ENCODE results near the gene ZNF763. TPM values are rescaled to one million over a fixed set of nuclear protein-coding genes. Genes with fewer than 3 reads are reported as not detected.

ZNF763 gene
- polyA plus RNA-seq, 1 of the 3 experiments (the other 2 are of a cell fraction), result 0.72 TPM

- H3F3A ChIP-seq (replicated peaks; ENCODE audit: insufficient read depth), result peaks cover 13% of the 10 kb centered on the region
- no peaks in the 10 kb centered on the region for H3K27me3 ChIP-seq (ENCODE audit: insufficient read depth)
- H2AFZ ChIP-seq (ENCODE audit: low read depth), result no peak overlapping the region
- TF ChIP-seq RCOR1 (IDR thresholded peaks at IDR 0.05; ENCODE audit: low read length) (no peak), ELF1 (IDR thresholded peaks at IDR 0.05) (no peak), TCF12 (IDR thresholded peaks at IDR 0.05) (no peak), RAD21 (IDR thresholded peaks at IDR 0.05; ENCODE audit: low read length) (no peak)
- no peaks in the 10 kb centered on the region for H4K20me1 ChIP-seq (ENCODE audit: insufficient read depth)
- no peaks in the 10 kb centered on the region for H3K4me1 ChIP-seq (ENCODE audit: control insufficient read depth in 1 of 2, insufficient read depth in 2 of 2, low read depth in 1 of 2, low read length in 1 of 2)
- H3K9me3 ChIP-seq, result peaks cover 39% of the 10 kb centered on the region
- H3K27ac ChIP-seq (ENCODE audit: low read depth in 2 of 2, low read length in 1 of 2), result no peak overlapping the region
- H3K79me2 ChIP-seq (ENCODE audit: insufficient read depth), result no peaks in the 10 kb centered on the region
- DNase-seq, result no peak
- no peak overlapping the region for H3K9ac ChIP-seq
- 87% methylated on average over 5 of the region's 5 CpGs for WGBS (ENCODE audit: low lambda C conversion rate)
- no peaks in the 10 kb centered on the region for H3K9me2 ChIP-seq
- peak overlapping the region in 1 of 2 experiments; percentile 7; a peak in 1 of 4 replicates for H3K4me3 ChIP-seq (ENCODE audit: low read depth in 2 of 2, low read length in 1 of 2)
- ChIA-PET POLR2A (no interaction called here), CTCF (interaction anchor here (1.1 kb wide), 1 partner anchor 109 kb away, joined by 3 read pairs; no protein-coding TSS in a partner anchor)
- no peak overlapping the region for H3K4me2 ChIP-seq
- peaks cover 29 to 59% of the 10 kb centered on the region in 2 experiments for H3K36me3 ChIP-seq (replicated peaks in 1 of 2; ENCODE audit: control insufficient read depth in 1 of 2, insufficient read depth in 2 of 2, low read length in 1 of 2)
These were observed 14.5 kb upstream of the ZNF763 start for GRCh38 chr19:11950312-11950711.

DNA sequence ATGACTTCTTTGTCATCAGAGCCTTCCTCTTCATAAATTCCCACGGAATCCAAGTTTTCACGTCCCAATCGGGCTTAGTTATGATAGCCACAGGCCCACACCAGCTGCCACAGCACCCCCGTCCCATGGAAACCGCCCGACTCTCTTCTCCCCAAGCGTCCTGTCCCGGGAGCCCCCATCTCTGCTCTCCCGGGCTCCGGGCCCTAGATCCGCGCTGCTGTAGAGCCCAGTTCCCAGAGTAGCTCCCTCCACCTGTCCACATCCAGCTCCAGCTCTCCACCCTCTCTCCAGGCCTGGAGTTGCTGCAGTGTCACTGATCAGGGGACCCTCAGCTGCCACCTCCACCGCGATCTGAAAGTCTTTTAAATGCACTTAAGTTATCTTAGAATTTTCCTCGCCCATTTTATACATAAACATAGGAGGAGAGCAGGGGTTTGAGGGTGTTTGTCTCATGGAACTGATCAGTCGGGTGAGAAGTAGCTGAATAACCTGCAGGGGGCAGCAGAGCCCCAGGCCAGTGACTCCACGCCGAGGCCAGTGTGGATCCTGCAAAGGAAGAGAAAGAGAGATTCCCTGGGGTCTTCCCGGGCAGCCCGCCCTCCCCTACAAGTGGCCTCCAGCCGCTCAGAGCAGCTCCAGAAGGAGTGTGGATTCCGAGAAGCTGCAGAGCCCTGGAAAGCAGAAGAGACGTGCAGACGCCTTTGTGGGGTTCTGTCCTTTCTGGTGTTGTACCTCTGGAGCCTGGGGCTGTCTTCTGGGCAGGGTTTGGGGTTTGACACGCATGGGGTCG is 1.1 kb upstream of the ZNF763 start:
- peak overlapping the region in 1 of 2 experiments; percentile 37; a peak in 1 of 4 replicates for H3K4me3 ChIP-seq (ENCODE audit: low read depth in 2 of 2, low read length in 1 of 2)
- DNase-seq, result peak; percentile 81
- H3K9ac ChIP-seq, result no peak overlapping the region
- H3K4me2 ChIP-seq, result peak overlapping the region; percentile 74; the same call in 1 of the 2 replicates
- ChIA-PET POLR2A (interaction anchor here (1.0 to 2.5 kb wide), 3 partner anchors 23 to 89 kb away, joined by 3 to 12 read pairs (median 6); partner anchors contain the start of gene ZNF878), CTCF (interaction anchor here (0.7 to 7.8 kb wide), 28 partner anchors 9 to 186 kb away, joined by 3 to 123 read pairs (median 4); partner anchors contain the start of genes ZNF20, ZNF433, ZNF440 and ZNF491)
- no peaks in the 10 kb centered on the region for H3K27me3 ChIP-seq (ENCODE audit: insufficient read depth)
- H4K20me1 ChIP-seq (ENCODE audit: insufficient read depth), result no peaks in the 10 kb centered on the region
- TF ChIP-seq SMC3 (IDR thresholded peaks at IDR 0.05; ENCODE audit: low read depth, low read length) (peak; percentile 73), RAD21 (IDR thresholded peaks at IDR 0.05; ENCODE audit: low read length) (peak; percentile 83), EP300 (IDR thresholded peaks at IDR 0.05; ENCODE audit: borderline replicate concordance in 1 of 2, low read depth in 1 of 2, low read length in 1 of 2) (no peak)
- TF ChIP-seq, protein P1, sequence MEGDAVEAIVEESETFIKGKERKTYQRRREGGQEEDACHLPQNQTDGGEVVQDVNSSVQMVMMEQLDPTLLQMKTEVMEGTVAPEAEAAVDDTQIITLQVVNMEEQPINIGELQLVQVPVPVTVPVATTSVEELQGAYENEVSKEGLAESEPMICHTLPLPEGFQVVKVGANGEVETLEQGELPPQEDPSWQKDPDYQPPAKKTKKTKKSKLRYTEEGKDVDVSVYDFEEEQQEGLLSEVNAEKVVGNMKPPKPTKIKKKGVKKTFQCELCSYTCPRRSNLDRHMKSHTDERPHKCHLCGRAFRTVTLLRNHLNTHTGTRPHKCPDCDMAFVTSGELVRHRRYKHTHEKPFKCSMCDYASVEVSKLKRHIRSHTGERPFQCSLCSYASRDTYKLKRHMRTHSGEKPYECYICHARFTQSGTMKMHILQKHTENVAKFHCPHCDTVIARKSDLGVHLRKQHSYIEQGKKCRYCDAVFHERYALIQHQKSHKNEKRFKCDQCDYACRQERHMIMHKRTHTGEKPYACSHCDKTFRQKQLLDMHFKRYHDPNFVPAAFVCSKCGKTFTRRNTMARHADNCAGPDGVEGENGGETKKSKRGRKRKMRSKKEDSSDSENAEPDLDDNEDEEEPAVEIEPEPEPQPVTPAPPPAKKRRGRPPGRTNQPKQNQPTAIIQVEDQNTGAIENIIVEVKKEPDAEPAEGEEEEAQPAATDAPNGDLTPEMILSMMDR (IDR thresholded peaks at IDR 0.05), result peak; percentile 69
- no peak overlapping the region for H3K27ac ChIP-seq (ENCODE audit: low read depth in 2 of 2, low read length in 1 of 2)
- WGBS (ENCODE audit: low lambda C conversion rate), result 27% methylated on average over 22 of the region's 26 CpGs
- H3K36me3 ChIP-seq (replicated peaks in 1 of 2; ENCODE audit: control insufficient read depth in 1 of 2, insufficient read depth in 2 of 2, low read length in 1 of 2), result no peaks in the 10 kb centered on the region
- peaks cover 0 to 7% of the 10 kb centered on the region in 2 experiments; a peak in 1 of 4 replicates for H3K4me1 ChIP-seq (ENCODE audit: control insufficient read depth in 1 of 2, insufficient read depth in 2 of 2, low read depth in 1 of 2, low read length in 1 of 2)
- H3K9me2 ChIP-seq, result no peaks in the 10 kb centered on the region
- peaks cover 5% of the 10 kb centered on the region for H3F3A ChIP-seq (replicated peaks; ENCODE audit: insufficient read depth)
- H2AFZ ChIP-seq (ENCODE audit: low read depth), result 0 out of 2 replicates have a peak overlapping the region, but pooled peaks have one; percentile 77
- H3K79me2 ChIP-seq (ENCODE audit: insufficient read depth), result no peaks in the 10 kb centered on the region
- H3K9me3 ChIP-seq, result peaks cover 4% of the 10 kb centered on the region; the same call in 1 of the 2 replicates
